Testis (tissue), 3 donors: Measurements from ENCODE around the gene TPM3. TPM values are rescaled to one million over a fixed set of nuclear protein-coding genes. Genes with fewer than 3 reads are reported as not detected.
"Not testable (repeated sequence)": the region's sequence is repeated elsewhere in the genome, so short reads cannot be mapped to it uniquely, and the experiment has no call there.

Source experiments
- DNase-seq: peaks from one replicate; pipeline ENCODE4 v3.0.0-alpha.2; 2019
- H3K27ac ChIP-seq, 2 donors: fragments of 200-600 bp; sonication (generic); one replicate each; pipeline ENCODE4 v1.5.1; 2019
- H3K27me3 ChIP-seq: fragments of 200-600 bp; sonication (generic); one replicate; pipeline ENCODE4 v1.5.1; 2019
- H3K36me3 ChIP-seq: fragments of 200-600 bp; sonication (generic); one replicate; pipeline ENCODE4 v1.5.1; 2017; ENCODE audit warnings: low read depth; ENCODE audit errors: missing control alignments
- H3K4me1 ChIP-seq: fragments of 200-600 bp; sonication (generic); one replicate; pipeline ENCODE4 v1.5.1; 2019
- H3K4me3 ChIP-seq, 2 donors: fragments of 200-600 bp; sonication (generic); one replicate each; pipeline ENCODE4 v1.5.1; 2017 to 2019
- H3K9me3 ChIP-seq: fragments of 200-600 bp; sonication (generic); one replicate; pipeline ENCODE4 v1.5.1; 2017
- POLR2A ChIP-seq: fragments of 450-650 bp; IDR thresholded peaks from one replicate; pipeline ENCODE4 v1.6.1; 2017; ENCODE audit warnings: antibody characterized with exemption, mild to moderate bottlenecking, moderate library complexity
- WGBS, 2 donors: methylation state at CpG; one replicate each; pipeline ENCODE4 v1.1.5; 2018; 5-methylcytosine and 5-hydroxymethylcytosine counted together
- intact Hi-C: fragments of 100-400 bp; cut with DNase I; formaldehyde crosslinking; loops from one replicate; pipeline ENCODE4 v1.15.1; 2023; ENCODE audit warnings: low total_unique reads
- polyA plus RNA-seq: library from polyadenylated mRNA; stranded (reverse); fragments of 350-450 nt; fragmentation: Illumina TruSeq; extraction: RNeasy Lipid Tissue Mini Kit (QIAGEN cat#74804); gene quantifications from one replicate; pipeline ENCODE4 v1.2.3, GENCODE V29; 2014; ENCODE audit warnings: low read depth, low replicate concordance; ENCODE audit not compliant: insufficient read depth
- total RNA-seq, 2 donors: library from RNA; depleted of rRNA; stranded (reverse); fragments of >200 nt; gene quantifications; one replicate each; pipeline ENCODE4 v1.2.3, GENCODE V29; 2016
- TF ChIP-seq, protein P1 (sequence below), 3 experiments: fragments of 450-650 bp in 2 of 3; fragments of 200-600 bp in 1 of 3; sonication (generic) in 1 of 3; IDR thresholded peaks; one replicate each; pipeline ENCODE4 v1.5.1; 2016 to 2019; ENCODE audit warnings: antibody characterized with exemption in 3 of 3, mild to moderate bottlenecking in 2 of 3, moderate library complexity in 1 of 3

The TPM3 gene
- total and polyA plus RNA-seq, 3 donors from 2014 or later = 266 to 356 (median 290) TPM

DNA sequence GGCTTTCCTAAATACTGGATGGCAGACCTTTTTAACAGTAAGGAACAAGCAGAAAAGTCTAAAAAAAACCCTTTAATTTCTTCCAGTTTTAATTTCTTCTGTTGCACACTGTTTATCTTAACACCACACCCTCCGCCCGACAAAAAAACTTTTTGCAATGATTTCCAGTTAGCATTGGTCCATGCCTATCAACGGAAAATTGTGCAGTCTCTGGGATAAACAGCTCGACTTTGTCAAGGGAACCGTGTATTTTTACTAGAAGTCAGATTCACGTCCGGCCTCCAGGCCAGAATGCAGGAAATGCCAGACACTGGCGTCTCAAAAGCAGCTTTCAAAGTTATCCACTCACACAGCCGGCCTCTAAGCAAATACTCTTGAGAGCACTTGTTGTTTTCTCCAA is 36.6 kb downstream of the TPM3 start:
- 16 to 23% methylated on average over 9 of the region's 9 CpGs for WGBS, 2 donors
- intact Hi-C loops = no loop called here
- Histone ChIP-seq H3K4me3 (peak overlapping the region; percentile 38 to 50), H3K4me1 (peaks cover 33% of the 10 kb centered on the region), H3K36me3 (no peaks in the 10 kb centered on the region), H3K27me3 (no peaks in the 10 kb centered on the region), H3K27ac (peak overlapping the region; percentile 36 to 78), H3K9me3 (no peaks in the 10 kb centered on the region)
- TF ChIP-seq, protein P1, sequence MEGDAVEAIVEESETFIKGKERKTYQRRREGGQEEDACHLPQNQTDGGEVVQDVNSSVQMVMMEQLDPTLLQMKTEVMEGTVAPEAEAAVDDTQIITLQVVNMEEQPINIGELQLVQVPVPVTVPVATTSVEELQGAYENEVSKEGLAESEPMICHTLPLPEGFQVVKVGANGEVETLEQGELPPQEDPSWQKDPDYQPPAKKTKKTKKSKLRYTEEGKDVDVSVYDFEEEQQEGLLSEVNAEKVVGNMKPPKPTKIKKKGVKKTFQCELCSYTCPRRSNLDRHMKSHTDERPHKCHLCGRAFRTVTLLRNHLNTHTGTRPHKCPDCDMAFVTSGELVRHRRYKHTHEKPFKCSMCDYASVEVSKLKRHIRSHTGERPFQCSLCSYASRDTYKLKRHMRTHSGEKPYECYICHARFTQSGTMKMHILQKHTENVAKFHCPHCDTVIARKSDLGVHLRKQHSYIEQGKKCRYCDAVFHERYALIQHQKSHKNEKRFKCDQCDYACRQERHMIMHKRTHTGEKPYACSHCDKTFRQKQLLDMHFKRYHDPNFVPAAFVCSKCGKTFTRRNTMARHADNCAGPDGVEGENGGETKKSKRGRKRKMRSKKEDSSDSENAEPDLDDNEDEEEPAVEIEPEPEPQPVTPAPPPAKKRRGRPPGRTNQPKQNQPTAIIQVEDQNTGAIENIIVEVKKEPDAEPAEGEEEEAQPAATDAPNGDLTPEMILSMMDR (IDR thresholded peaks at IDR 0.05) = no peak
- no peak for TF ChIP-seq POLR2A
- peak; percentile 39 for DNase-seq

DNA sequence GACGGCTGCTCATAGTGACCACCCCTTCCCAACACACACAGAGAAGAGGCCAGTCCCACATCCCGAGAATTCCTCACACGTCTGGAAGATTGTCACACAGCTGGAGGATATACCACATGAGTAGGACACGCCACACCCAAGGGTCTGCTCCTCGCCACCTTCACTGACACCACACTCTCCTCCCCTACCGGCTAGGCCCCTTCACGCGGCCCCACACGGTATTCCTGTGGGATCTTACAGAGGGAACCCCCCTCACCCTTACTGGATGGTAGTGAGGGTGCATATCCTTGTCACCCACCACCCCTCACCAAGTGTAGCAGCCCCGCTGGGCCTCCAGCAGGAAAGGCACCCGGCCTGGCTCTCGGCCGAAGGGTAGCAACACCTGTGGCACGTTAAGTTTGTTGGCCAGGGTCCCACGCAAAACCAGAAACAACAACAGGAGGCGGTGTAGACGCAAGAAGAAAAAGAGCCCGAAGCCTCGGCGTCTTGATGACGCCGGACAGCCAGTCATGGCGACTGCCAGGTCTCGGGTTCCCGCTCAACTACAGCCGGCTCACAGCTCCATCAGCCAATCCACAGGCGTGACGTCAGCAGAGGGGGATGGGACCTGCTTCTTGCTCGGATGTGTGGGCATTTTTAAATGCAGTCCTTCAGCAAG is 37.2 kb downstream of the TPM3 start, which contains the start of gene NUP210L:
Gene NUP210L, minus strand, starts transcription at position 540 of the 658 bp plus-strand sequence.
- H3K27me3 ChIP-seq = no peaks in the 10 kb centered on the region
- H3K4me3 ChIP-seq = peak within 1 kb of the TSS; percentile 38 to 50
- DNase-seq = peak; percentile 87
- intact Hi-C loops = no loop called here
- no peaks in the 10 kb centered on the region for H3K9me3 ChIP-seq
- peaks cover 33% of the 10 kb centered on the region for H3K4me1 ChIP-seq
- 69 to 70% methylated on average over 28 to 29 of the region's 29 CpGs for WGBS, 2 donors
- no peak for TF ChIP-seq POLR2A
- TF ChIP-seq, protein P1 (IDR thresholded peaks at IDR 0.05) = no peak
- H3K27ac ChIP-seq = peak within 1 kb of the TSS; percentile 36 to 78
- no peaks in the 10 kb centered on the region for H3K36me3 ChIP-seq

DNA sequence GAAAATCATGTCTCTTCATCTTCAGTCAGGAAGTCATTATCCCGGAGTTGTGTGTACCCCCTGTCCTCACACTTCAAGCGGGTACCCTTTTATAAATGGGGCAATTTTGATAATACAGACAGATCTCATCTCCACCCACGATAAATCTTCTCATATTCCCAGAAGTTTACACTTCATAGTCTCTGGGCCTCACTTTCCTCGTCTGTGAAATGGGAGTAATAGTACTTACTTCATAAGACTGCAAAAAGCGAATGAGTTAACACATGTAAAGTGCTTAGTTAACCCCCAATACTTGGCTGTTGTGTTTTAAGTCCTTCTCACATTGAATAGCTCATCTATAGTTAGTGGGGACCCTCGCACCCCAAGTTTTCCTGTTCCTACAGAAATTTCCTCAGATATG is 37.8 kb downstream of the TPM3 start:
- Histone ChIP-seq H3K27me3 (no peaks in the 10 kb centered on the region), H3K27ac (peak overlapping the region in 1 of 2 donors; percentile 78), H3K4me3 (peak overlapping the region; percentile 38 to 50), H3K9me3 (no peaks in the 10 kb centered on the region), H3K4me1 (peaks cover 32% of the 10 kb centered on the region), H3K36me3 (no peaks in the 10 kb centered on the region)
- 62 to 75% methylated on average over 6 of the region's 6 CpGs for WGBS, 2 donors
- TF ChIP-seq, protein P1 (IDR thresholded peaks at IDR 0.05) = no peak
- TF ChIP-seq POLR2A = no peak
- intact Hi-C loops = no loop called here
- no peak for DNase-seq

DNA sequence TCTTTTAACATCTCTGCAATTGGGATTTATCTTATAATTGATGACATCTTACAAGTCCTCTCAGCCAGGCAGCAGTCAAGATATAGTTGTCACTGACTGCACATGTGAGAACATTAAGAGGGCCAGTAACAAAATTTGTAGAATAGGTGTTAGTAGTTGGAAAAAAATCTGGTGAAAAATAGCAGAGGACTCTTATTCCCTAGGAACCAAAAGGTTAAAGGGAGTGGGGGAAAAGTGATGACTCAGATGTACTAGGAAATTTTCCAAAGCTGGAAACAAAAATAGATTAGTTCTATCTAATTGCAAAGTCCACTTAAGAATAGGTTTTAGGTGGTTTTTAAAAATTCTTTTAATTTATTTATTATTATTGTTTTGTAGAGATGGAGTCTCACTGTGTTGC is 40.6 kb downstream of the TPM3 start:
- H3K4me1 ChIP-seq = peaks cover 11% of the 10 kb centered on the region
- no peaks in the 10 kb centered on the region for H3K9me3 ChIP-seq
- H3K27me3 ChIP-seq = no peaks in the 10 kb centered on the region
- no peak overlapping the region for H3K27ac ChIP-seq
- TF ChIP-seq POLR2A = no peak
- TF ChIP-seq, protein P1 (IDR thresholded peaks at IDR 0.05) = no peak
- intact Hi-C loops = no loop called here
- DNase-seq = no peak
- no peaks in the 10 kb centered on the region for H3K36me3 ChIP-seq
- H3K4me3 ChIP-seq = no peak overlapping the region

DNA sequence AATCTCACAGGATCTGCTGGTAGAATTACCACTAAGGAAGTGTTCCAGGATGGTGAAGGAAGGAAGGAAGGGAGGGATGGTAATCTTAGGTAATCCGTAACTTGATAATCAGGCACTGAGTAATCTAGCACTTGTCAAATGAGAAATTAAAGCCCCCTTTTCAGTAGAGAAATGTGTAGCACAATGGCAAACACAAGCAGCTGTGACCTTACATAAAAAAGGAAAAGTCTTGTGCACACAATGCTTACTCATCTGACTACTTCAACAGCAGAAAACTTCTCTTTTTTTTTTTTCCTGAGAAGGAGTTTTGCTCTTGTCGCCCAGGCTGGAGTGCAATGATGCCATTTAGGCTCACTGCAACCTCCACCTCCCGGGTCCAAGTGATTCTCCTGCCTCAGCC is 43.1 kb downstream of the TPM3 start:
- H3K4me3 ChIP-seq = no peak overlapping the region
- H3K27me3 ChIP-seq = no peaks in the 10 kb centered on the region
- WGBS, 2 donors = 73 to 77% methylated on average over 3 of the region's 3 CpGs
- no peaks in the 10 kb centered on the region for H3K9me3 ChIP-seq
- no peak overlapping the region for H3K27ac ChIP-seq
- H3K4me1 ChIP-seq = no peaks in the 10 kb centered on the region
- no peak for DNase-seq
- H3K36me3 ChIP-seq = no peaks in the 10 kb centered on the region
- TF ChIP-seq, protein P1 (IDR thresholded peaks at IDR 0.05) = no peak
- TF ChIP-seq POLR2A = no peak
- intact Hi-C loops = no loop called here

DNA sequence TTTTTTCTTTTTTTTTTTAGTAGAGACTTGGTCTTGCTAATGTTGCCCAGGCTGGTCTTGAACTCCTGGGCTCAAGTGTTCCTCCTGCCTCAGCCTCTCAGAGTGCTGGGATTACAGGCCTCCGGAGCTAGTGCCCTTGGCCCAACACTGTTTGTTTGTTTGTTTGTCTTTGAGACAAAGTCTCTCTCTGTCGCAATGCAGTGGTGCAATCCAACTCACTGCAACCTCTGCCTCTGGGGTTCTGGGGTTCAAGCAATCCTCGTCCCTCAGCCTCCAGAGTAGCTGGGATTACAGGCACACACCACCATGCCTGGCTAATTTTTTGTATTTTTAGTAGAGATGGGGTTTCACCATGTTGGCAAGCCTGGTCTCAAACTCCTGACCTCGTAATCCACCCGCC is 44.4 kb downstream of the TPM3 start:
- 88 to 91% methylated on average over 5 of the region's 5 CpGs for WGBS, 2 donors
- H3K4me1 ChIP-seq, H3K9me3 ChIP-seq, H3K27ac ChIP-seq, H3K4me3 ChIP-seq, intact Hi-C loops, H3K27me3 ChIP-seq, H3K36me3 ChIP-seq, DNase-seq: not testable (repeated sequence)
